Medulla oblongata (tissue), 1 donor: ENCODE measurements around the gene HOXC11.

Experiments used
- DNase-seq: peaks from one replicate; pipeline ENCODE4 v3.0.0-alpha.2; 2015; ENCODE audit errors: extremely low spot score

Gene HOXC11

GRCh38 chr12:53984901-53985691, 12.2 kb downstream of the HOXC11 start, which contains the start of gene HOXC10:
HOXC10 (plus strand) TSS chr12:53985146; CDS start chr12:53985260, 114 bp downstream.
- DNase-seq, result peak; percentile 93

DNA sequence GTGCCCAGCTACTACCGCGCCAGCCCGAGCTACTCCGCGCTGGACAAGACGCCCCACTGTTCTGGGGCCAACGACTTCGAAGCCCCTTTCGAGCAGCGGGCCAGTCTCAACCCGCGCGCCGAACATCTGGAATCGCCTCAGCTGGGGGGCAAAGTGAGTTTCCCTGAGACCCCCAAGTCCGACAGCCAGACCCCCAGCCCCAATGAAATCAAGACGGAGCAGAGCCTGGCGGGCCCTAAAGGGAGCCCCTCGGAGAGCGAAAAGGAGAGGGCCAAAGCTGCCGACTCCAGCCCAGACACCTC, 12.7 kb downstream of the HOXC11 start:
- DNase-seq, result no peak

GRCh38 chr12:53985994-53986685, 13.2 kb downstream of the HOXC11 start:
- no peak for DNase-seq

GRCh38 chr12:53986686-53987483, 14.0 kb downstream of the HOXC11 start:
- DNase-seq, result no peak

DNA sequence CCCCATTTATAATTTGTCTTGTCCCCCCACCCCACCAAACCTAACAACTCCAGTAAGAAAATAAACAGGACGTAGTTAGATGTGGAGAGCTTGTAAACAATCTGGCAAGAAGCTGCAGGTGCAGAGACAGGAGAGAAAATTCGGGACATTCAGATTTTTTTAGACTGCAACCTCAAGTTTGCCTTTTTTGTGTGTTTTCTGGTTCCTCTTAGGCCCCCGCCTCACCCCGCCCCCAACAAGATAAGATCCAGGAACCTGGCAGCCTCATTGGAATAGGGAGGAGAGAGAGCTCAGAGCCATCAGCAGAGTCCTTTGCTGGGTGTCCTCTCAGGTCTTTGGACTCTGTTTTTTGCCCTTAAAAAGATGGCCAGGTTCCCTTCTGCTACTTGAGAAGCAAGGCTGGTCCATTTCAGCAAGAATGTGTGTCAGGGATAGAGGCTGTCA, 14.9 kb downstream of the HOXC11 start:
- DNase-seq, result no peak

GRCh38 chr12:53988541-53989226, 15.8 kb downstream of the HOXC11 start:
- DNase-seq, result no peak

GRCh38 chr12:53989227-53990113, 16.5 kb downstream of the HOXC11 start:
- peak; percentile 60 for DNase-seq

GRCh38 chr12:53990311-53991076, 17.6 kb downstream of the HOXC11 start:
- DNase-seq, result no peak

DNA sequence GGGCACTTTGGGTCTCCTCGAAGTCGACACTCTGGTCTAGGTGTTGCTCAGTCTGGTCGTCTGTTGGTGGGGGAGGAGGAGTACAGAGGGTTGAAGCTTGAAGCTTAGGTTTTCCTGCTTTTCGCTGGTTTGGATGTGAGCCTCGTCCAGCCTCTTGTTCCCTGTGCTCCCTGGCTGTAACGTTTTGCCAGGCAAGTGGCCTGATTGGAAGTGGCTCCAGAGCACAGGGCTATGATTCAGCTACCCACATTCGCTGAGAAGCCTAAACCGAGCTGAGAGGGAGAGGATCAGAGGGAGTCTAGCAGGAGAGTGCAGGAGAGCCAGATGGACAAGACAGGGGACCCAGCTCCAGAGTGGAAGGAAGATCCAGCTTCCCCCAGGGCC, 18.1 kb downstream of the HOXC11 start:
- DNase-seq, result peak; percentile 33

DNA sequence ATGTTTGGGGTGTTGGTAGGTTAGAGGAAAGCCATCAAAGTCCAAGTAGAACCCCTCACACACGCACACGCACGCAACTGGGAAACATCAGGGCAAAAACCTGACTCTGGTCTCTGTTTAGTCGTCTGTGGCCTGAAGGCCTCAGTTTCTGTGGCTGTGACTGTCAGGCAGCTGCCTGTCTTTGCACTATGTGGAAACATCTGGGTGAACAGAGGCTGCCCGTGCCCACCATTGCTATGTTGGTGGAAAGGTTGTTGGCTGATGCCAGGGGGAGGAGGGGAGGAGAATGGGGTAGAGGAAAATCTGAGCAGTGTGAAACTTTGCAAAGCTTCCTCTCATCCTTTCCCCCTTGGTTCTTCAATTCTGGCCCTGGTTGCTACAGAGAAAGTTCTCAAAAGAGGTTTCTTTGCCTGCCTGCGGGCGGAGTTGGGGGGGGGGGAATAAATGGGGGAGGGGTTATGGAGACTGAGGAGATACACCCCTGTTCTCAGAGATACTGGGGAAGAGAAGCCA, 19.5 kb downstream of the HOXC11 start:
- DNase-seq, result no peak

DNA sequence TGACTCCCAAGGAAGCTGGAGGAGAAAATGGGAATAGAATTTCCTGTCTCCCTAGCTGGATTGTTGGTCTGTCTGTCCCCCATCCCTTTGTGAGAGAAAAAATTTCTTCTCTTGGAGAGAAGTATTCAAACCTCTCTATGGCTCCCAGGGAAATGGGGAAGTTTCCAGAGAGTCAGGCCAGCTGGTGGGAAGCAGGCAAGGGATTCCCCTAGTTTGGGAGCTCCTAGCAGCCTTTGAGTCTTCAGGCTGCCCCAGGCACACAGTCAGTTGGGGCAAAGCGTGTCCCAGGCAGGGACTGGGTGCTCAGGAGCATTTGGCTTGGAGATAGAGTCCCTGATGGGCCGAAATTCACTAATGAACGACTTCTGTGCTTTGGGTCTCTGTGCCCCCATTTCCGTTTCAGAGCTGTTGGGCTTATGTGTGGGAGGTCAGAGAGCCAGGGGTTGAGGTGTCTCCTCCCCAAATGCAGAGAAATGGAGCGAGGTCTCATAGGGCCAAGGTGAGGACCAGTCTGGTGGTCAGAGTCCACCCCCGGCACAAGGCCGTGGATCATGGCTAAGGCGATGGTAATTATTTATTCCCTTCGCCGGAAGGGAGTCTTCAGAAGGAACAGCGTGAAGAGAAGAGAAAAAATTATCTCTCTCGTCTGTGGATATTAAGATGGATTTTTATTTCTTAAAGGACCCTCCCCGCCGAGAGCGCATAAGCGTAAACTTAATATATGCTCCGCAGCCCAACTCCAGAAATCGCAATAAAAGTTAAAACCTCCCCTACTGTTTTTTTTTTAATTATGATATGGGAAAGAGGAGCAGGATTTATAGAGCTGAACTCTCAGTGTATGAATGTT, 20.5 kb downstream of the HOXC11 start:
- DNase-seq, result no peak

GRCh38 chr12:53994009-53994263, 21.0 kb downstream of the HOXC11 start:
- no peak for DNase-seq

DNA sequence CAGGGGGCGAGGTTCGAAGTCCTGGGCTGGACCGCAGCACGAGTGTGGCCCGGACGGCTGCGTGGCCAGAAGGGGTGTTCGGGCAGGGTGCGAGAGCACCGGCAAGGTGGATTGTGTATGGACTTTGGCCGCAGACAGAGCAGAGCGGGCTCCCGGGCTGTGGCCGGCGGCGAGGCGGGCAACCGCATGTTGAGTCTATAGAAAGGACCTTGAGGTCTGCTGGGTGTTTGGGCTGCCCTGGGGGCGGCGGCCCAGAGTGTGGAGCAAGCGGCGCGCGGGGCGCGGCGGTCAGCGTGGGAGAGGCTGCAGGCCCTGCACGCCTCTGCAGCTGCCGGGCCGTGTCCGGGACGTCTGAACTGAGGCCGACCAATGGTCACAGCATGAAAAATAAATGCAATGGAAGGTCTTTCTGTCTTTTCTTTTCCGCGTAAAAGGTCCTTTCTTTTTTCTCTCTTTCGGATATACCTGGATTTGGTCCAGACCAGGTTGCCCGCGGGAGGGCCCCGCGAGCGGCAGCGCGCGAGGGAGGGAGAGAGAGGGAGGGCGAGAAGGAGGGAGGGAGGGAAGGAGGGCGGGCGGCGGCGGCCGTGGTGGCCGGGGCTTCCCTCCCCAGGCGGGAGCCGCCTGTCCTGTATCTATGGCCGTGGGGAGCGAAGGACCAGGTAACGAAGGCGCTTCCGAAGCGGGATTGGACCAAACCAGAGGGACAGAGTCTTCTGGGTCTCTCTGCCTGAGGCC, 21.5 kb downstream of the HOXC11 start:
- DNase-seq, result no peak

DNA sequence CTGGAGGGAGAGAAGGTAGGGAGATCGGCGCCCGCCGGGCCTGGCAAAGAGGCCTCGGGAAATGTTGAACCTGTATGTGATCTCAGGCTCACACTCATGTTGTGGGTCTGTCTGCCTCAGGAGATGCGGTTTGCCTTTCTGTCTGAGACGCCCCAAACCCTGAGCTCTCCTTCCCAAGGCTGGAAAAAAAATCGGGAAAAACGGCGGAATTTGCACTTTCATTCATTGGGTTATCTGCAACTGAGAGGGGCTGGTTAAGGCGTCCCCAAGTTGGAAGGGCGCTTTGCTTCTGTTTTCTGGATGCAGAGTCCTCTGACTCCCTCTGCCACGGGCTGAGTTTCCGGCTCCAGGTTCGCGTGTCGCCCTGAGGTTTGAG, 22.1 kb downstream of the HOXC11 start:
- DNase-seq, result no peak

- no peak for DNase-seq
Observed at GRCh38 chr12:53995378-53996239, 22.7 kb downstream of the HOXC11 start.

GRCh38 chr12:53996240-53997203, 23.6 kb downstream of the HOXC11 start:
- no peak for DNase-seq
